H9 (cell line): Measurements from ENCODE around the gene MRPL40. TPM values are rescaled to one million over a fixed set of nuclear protein-coding genes. Genes with fewer than 3 reads are reported as not detected.

Source experiments
- DNase-seq: peaks from one replicate; pipeline ENCODE4 v3.0.0-alpha.2; 2017
- H2AFZ ChIP-seq: one replicate; pipeline ENCODE4 v1.6.1; 2013; ENCODE audit warnings: mild to moderate bottlenecking, low read length, control low read depth, moderate library complexity
- H2AK5ac ChIP-seq: 2 replicates; pipeline ENCODE4 v1.6.1; 2013; ENCODE audit warnings: low read length, control low read depth, mixed read lengths; ENCODE audit not compliant: insufficient read length
- H2BK120ac ChIP-seq: one replicate; pipeline ENCODE4 v1.6.1; 2013; ENCODE audit warnings: low read depth, mild to moderate bottlenecking, low read length, control low read depth, inconsistent platforms; ENCODE audit not compliant: poor library complexity, severe bottlenecking
- H2BK12ac ChIP-seq: 2 replicates; pipeline ENCODE4 v1.6.1; 2013; ENCODE audit warnings: low read length, control low read depth, mixed read lengths, low read depth; ENCODE audit not compliant: insufficient read length
- H2BK15ac ChIP-seq: 2 replicates; pipeline ENCODE4 v1.6.1; 2013; ENCODE audit warnings: low read depth, low read length, control low read depth
- H2BK20ac ChIP-seq: one replicate; pipeline ENCODE4 v1.6.1; 2013; ENCODE audit warnings: low read depth, mild to moderate bottlenecking, low read length, control low read depth, inconsistent platforms; ENCODE audit not compliant: poor library complexity, severe bottlenecking
- H2BK5ac ChIP-seq: 2 replicates; pipeline ENCODE4 v1.6.1; 2013; ENCODE audit warnings: low read length, control low read depth, mixed read lengths; ENCODE audit not compliant: insufficient read length
- H3K14ac ChIP-seq: 2 replicates; pipeline ENCODE4 v1.6.1; 2013; ENCODE audit warnings: low read length, control low read depth; ENCODE audit not compliant: insufficient read depth
- H3K18ac ChIP-seq: 2 replicates; pipeline ENCODE4 v1.6.1; 2013; ENCODE audit warnings: low read depth, mild to moderate bottlenecking, mixed read lengths, low read length, control low read depth; ENCODE audit not compliant: insufficient read length
- H3K23ac ChIP-seq: 2 replicates; pipeline ENCODE4 v1.6.1; 2013; ENCODE audit warnings: low read length, control low read depth, mixed read lengths, low read depth; ENCODE audit not compliant: insufficient read length
- H3K23me2 ChIP-seq: 2 replicates; pipeline ENCODE4 v1.6.1; 2013; ENCODE audit warnings: low read depth, mild to moderate bottlenecking, mixed read lengths, low read length, control low read depth; ENCODE audit not compliant: insufficient read length, poor library complexity, severe bottlenecking
- H3K27ac ChIP-seq: 2 replicates; pipeline ENCODE4 v1.5.1; 2013; ENCODE audit warnings: low read length, control low read depth, mixed read lengths, low read depth; ENCODE audit not compliant: insufficient read length
- H3K27me3 ChIP-seq: 2 replicates; pipeline ENCODE4 v1.6.1; 2013; ENCODE audit warnings: low read length, control low read depth, inconsistent platforms; ENCODE audit not compliant: insufficient read depth
- H3K4ac ChIP-seq: 2 replicates; pipeline ENCODE4 v1.6.1; 2013; ENCODE audit warnings: low read depth, mild to moderate bottlenecking, control low read depth, inconsistent platforms, low read length, moderate library complexity
- H3K4me1 ChIP-seq: 2 replicates; pipeline ENCODE4 v1.6.1; 2013; ENCODE audit warnings: low read length, control low read depth, inconsistent platforms; ENCODE audit not compliant: insufficient read depth
- H3K4me2 ChIP-seq: 2 replicates; pipeline ENCODE4 v1.6.1; 2013; ENCODE audit warnings: low read length, control low read depth, mixed read lengths; ENCODE audit not compliant: insufficient read length, insufficient read depth
- H3K56ac ChIP-seq: 2 replicates; pipeline ENCODE4 v1.6.1; 2013; ENCODE audit warnings: low read depth, mild to moderate bottlenecking, mixed read lengths, low read length, control low read depth; ENCODE audit not compliant: insufficient read length
- H3K79me1 ChIP-seq: 2 replicates; pipeline ENCODE4 v1.6.1; 2013; ENCODE audit warnings: low read depth, mild to moderate bottlenecking, moderate library complexity, low read length, control low read depth, inconsistent platforms; ENCODE audit not compliant: insufficient read depth, poor library complexity, severe bottlenecking
- H3K79me2 ChIP-seq: 2 replicates; pipeline ENCODE4 v1.6.1; 2013; ENCODE audit warnings: low read length, control low read depth, inconsistent platforms; ENCODE audit not compliant: insufficient read depth
- H3K9ac ChIP-seq: 2 replicates; pipeline ENCODE4 v1.6.1; 2013; ENCODE audit warnings: low read length, control low read depth, mixed read lengths; ENCODE audit not compliant: insufficient read length; ENCODE audit errors: extremely low read depth
- H3K9me3 ChIP-seq: one replicate; pipeline ENCODE4 v1.6.1; 2013; ENCODE audit warnings: low read depth, low read length, inconsistent platforms; ENCODE audit not compliant: control insufficient read depth
- H3T11ph ChIP-seq: one replicate; pipeline ENCODE4 v1.6.1; 2013; ENCODE audit warnings: mild to moderate bottlenecking, low read length, control low read depth, inconsistent platforms
- H4K20me1 ChIP-seq: one replicate; pipeline ENCODE4 v1.6.1; 2013; ENCODE audit not compliant: control insufficient read depth, insufficient read length, insufficient read depth
- H4K5ac ChIP-seq: 2 replicates; pipeline ENCODE4 v1.6.1; 2013; ENCODE audit warnings: low read depth, mild to moderate bottlenecking, mixed read lengths, low read length, control low read depth; ENCODE audit not compliant: insufficient read length
- H4K8ac ChIP-seq: replicated peaks from 2 replicates; pipeline ENCODE4 v1.6.1; 2013; ENCODE audit warnings: low read length, control low read depth, mixed read lengths, low read depth; ENCODE audit not compliant: insufficient read length
- H4K91ac ChIP-seq: 2 replicates; pipeline ENCODE4 v1.6.1; 2013; ENCODE audit warnings: low read depth, mild to moderate bottlenecking, moderate library complexity, mixed read lengths, low read length, control low read depth; ENCODE audit not compliant: insufficient read length
- H3K27ac Mint-ChIP-seq, 3 experiments: 2 replicates in 2 of 3; 3 replicates in 1 of 3; pipeline ENCODE4 v1.8.0; 2020 to 2021; ENCODE audit warnings: mixed read lengths in 3 of 3, mild to moderate bottlenecking in 1 of 3, moderate library complexity in 1 of 3
- H3K27me3 Mint-ChIP-seq: 2 replicates; pipeline ENCODE4 v1.8.0; 2021; ENCODE audit warnings: low read depth, mild to moderate bottlenecking, moderate library complexity, mixed read lengths
- H3K36me3 Mint-ChIP-seq, 3 experiments: 2 replicates in 2 of 3; 3 replicates in 1 of 3; pipeline ENCODE4 v1.8.0; 2020 to 2021; ENCODE audit warnings: low read depth in 3 of 3, mixed read lengths in 3 of 3; ENCODE audit not compliant: insufficient read depth in 1 of 3
- H3K4me1 Mint-ChIP-seq, 2 experiments: 2 replicates each; pipeline ENCODE4 v1.8.0; 2020; ENCODE audit warnings: mixed read lengths in 2 of 2
- H3K4me3 Mint-ChIP-seq, 2 experiments: 2 replicates in 1 of 2; 3 replicates in 1 of 2; pipeline ENCODE4 v1.8.0; 2020 to 2021; ENCODE audit warnings: mild to moderate bottlenecking in 2 of 2, mixed read lengths in 2 of 2, moderate library complexity in 1 of 2
- H3K9me3 Mint-ChIP-seq, 2 experiments: 2 replicates in 1 of 2; 3 replicates in 1 of 2; pipeline ENCODE4 v1.8.0; 2020; ENCODE audit warnings: mild to moderate bottlenecking in 2 of 2, mixed read lengths in 2 of 2, moderate library complexity in 1 of 2
- WGBS: extraction: QIAGEN DNeasy Blood & Tissue Kit; methylation state at CpG from one replicate; pipeline ENCODE4 v1.1.7; 2013; ENCODE audit warnings: missing lambda C conversion rate, low lambda C conversion rate, mixed read lengths; ENCODE audit not compliant: insufficient read length; ENCODE audit errors: extremely low coverage; 5-methylcytosine and 5-hydroxymethylcytosine counted together
- total RNA-seq: library from RNA; stranded (reverse); gene quantifications from 2 replicates; pipeline ENCODE4 v1.2.1, GENCODE V29; 2021
- TF ChIP-seq, protein P1 (sequence below): fragments of 200-600 bp; sonication (generic); conservative IDR thresholded peaks from 3 replicates; pipeline ENCODE4 v1.8.0; 2021; ENCODE audit warnings: antibody characterized with exemption, mild to moderate bottlenecking

MRPL40 gene
- total RNA-seq, 1 experiment from 2014 or later: 15.2 TPM

DNA sequence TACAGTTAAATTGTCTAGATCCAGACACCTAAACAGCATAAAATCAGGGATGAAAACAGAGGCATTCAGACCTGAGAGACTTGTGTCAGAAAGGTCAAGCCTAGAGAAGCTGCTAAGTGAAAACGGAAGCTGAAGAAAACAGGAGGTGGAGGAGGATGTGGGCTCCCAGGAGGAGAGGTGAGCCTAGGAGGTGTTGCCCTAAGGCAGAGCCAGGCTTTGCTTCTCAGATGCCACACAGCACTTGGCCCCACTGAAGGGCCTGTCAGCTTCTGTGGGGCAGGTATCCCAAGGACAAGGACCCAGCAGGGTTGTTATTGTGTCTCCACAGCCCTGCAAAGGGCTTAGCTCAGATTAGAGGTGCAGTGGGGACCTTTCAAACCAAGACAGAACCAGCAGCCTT lies 32.2 kb downstream of the MRPL40 start:
- H3K4me1 Mint-ChIP-seq: no peaks in the 10 kb centered on the region
- TF ChIP-seq, protein P1, sequence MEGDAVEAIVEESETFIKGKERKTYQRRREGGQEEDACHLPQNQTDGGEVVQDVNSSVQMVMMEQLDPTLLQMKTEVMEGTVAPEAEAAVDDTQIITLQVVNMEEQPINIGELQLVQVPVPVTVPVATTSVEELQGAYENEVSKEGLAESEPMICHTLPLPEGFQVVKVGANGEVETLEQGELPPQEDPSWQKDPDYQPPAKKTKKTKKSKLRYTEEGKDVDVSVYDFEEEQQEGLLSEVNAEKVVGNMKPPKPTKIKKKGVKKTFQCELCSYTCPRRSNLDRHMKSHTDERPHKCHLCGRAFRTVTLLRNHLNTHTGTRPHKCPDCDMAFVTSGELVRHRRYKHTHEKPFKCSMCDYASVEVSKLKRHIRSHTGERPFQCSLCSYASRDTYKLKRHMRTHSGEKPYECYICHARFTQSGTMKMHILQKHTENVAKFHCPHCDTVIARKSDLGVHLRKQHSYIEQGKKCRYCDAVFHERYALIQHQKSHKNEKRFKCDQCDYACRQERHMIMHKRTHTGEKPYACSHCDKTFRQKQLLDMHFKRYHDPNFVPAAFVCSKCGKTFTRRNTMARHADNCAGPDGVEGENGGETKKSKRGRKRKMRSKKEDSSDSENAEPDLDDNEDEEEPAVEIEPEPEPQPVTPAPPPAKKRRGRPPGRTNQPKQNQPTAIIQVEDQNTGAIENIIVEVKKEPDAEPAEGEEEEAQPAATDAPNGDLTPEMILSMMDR: no peak
- Histone ChIP-seq H4K91ac (no peak overlapping the region), H2BK15ac (no peak overlapping the region), H2AK5ac (no peak overlapping the region), H3K9ac (no peak overlapping the region), H2BK120ac (no peak overlapping the region), H3K4ac (no peak overlapping the region), H3K9me3 (no peaks in the 10 kb centered on the region), H3K79me2 (no peaks in the 10 kb centered on the region), H3K79me1 (no peaks in the 10 kb centered on the region), H3T11ph (no peak overlapping the region), H3K23ac (no peak overlapping the region), H3K23me2 (no peaks in the 10 kb centered on the region), H4K20me1 (no peaks in the 10 kb centered on the region), H3K4me1 (no peaks in the 10 kb centered on the region), H3K56ac (no peak overlapping the region), H3K27me3 (no peaks in the 10 kb centered on the region), H2BK12ac (no peak overlapping the region), H3K14ac (no peak overlapping the region), H3K18ac (no peak overlapping the region), H4K8ac (no peak overlapping the region), H2AFZ (no peak overlapping the region), H2BK5ac (no peak overlapping the region), H3K27ac (no peak overlapping the region), H4K5ac (no peak overlapping the region), H2BK20ac (no peak overlapping the region), H3K4me2 (no peak overlapping the region)
- no CpG with 5 or more reads among the region's 1 CpG for WGBS
- DNase-seq: no peak
- no peaks in the 10 kb centered on the region; a peak in 1 of 5 replicates for H3K9me3 Mint-ChIP-seq
- peaks cover 25 to 83% (median 47%) of the 10 kb centered on the region in 3 experiments; a peak in 6 of 7 replicates for H3K36me3 Mint-ChIP-seq
- H3K27ac Mint-ChIP-seq: no peak overlapping the region
- no peak overlapping the region for H3K4me3 Mint-ChIP-seq
- no peaks in the 10 kb centered on the region; the same call in 1 of the 2 replicates for H3K27me3 Mint-ChIP-seq
